D721Med (cell line): ENCODE results near the gene CERS3.

Source experiments
- DNase-seq: peaks from one replicate; pipeline ENCODE4 v3.0.0; 2011; ENCODE audit warnings: low spot score; ENCODE audit not compliant: insufficient read length
- FAIRE-seq: peaks from 2 replicates; lab custom pipeline; 2011; peaks lifted over from hg19 to GRCh38; lab: Jason Lieb, UNC
- CTCF ChIP-seq: IDR thresholded peaks from 2 replicates; pipeline ENCODE4 v1.5.1; 2012; ENCODE audit warnings: mild to moderate bottlenecking, control low read depth; ENCODE audit not compliant: insufficient read depth; ENCODE audit errors: missing control alignments

Gene CERS3

GRCh38 chr15:100373120-100373896 is 155.4 kb downstream of the CERS3 start:
- DNase-seq = no peak
- no peak for FAIRE-seq
- TF ChIP-seq CTCF = no peak

GRCh38 chr15:100372739-100373119 is 156.0 kb downstream of the CERS3 start:
- no peak for TF ChIP-seq CTCF
- FAIRE-seq (no peak), DNase-seq (no peak)

- no peak for FAIRE-seq
- TF ChIP-seq CTCF = no peak
- DNase-seq = no peak
These were observed 173.4 kb downstream of the CERS3 start for GRCh38 chr15:100355342-100355741.

- TF ChIP-seq CTCF = no peak
- DNase-seq (no peak), FAIRE-seq (no peak)
These were observed 175.3 kb downstream of the CERS3 start for GRCh38 chr15:100353449-100353848.

GRCh38 chr15:100350434-100351226 is 178.1 kb downstream of the CERS3 start:
- DNase-seq (no peak), FAIRE-seq (no peak)
- TF ChIP-seq CTCF = no peak
